DMS79 treated with DMSO at 0.1 percent for 48 hours (cell line): Measurements from ENCODE around the gene TDP2.
"Not testable (repeated sequence)": the region's sequence is repeated elsewhere in the genome, so short reads cannot be mapped to it uniquely, and the experiment has no call there.

Source experiments
- DNase-seq: peaks from one replicate; lab custom pipeline; 2025; lab: John Stamatoyannopoulos, UW

TDP2 gene

GRCh38 chr6:24680582-24680981 lies 13.9 kb upstream of the TDP2 start:
- DNase-seq, result no peak

DNA sequence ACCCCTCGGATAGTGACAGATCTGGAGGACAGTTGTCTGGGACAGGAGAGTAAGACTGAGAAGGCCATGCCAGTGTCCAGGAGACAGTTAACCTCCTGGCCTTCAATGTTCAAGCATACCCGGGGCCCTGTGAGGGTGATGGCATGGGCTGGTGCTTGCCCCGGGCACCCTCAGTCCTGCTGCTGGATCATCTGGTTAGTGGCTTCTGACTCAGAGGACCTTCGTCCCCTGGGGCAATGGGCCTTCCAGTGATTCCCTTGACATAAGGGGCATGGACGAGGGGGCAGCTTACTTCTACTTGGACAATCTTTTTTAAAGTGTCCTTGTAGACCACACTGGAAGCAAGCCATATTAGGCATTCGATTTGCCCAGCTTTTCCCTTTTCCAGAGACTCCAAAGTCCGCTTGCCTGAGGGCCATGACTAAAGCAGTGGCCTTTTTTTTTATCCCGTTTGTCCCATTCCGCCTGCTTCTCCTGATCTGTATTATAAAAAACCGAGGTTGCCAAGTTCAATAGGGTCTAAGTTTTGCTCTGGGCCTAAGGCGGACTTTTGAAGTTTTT lies 12.2 kb upstream of the TDP2 start:
- DNase-seq, result not testable (repeated sequence)

DNA sequence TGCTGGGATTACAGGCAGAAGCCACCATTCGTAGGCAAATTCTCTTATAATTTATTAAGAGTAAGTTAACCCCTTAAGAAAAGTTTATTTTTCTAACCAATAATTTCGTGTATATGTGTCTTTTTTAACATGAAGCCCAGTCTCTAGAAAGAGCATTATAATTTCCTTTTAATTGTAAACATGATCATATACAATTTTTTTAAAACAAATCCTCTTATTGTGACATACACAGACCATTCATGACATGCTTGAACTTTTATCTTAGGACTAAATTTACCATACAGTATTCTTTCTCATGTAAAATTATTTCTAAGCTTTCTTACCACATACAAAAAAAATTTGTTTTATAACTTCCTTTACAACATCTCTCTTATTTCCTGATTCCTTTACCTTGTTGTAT lies 6.9 kb upstream of the TDP2 start:
- DNase-seq, result peak; percentile 13

GRCh38 chr6:24672620-24673182 lies 6.0 kb upstream of the TDP2 start:
- DNase-seq, result no peak

DNA sequence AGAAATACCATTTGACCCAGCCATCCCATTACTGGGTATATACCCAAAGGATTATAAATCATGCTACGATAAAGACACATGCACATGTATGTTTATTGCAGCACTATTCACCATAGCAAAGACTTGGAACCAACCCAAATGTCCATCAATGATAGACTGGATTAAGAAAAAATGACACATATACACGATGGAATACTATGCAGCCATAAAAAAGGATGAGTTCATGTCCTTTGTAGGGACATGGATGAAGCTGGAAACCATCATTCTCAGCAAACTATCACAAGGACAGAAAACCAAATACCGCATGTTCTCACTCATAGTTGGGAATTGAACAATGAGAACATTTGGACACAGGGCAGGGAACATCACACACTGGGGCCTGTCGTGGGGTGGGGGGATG lies 4.4 kb upstream of the TDP2 start:
- DNase-seq, result not testable (repeated sequence)

DNA sequence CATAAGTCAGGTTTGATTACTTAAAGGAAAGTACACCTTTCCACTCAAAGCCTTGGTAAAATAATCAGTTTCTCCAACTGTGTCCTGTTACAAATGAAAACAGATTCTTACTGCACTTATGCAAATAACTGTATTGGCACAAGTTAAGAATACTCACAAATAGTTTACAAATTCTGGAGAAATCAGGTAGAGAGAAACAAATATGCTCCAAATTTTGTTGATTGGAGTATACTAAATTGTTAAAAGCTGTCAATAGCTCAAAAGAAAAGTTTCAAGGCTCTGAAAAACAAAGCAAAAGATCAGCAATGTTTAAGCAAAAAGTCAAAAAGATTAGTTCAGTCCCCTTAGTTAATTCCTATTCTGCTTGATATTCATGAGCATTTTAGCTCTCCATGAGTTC lies 3.8 kb upstream of the TDP2 start:
- DNase-seq, result not testable (repeated sequence)

- no peak for DNase-seq
Measured at GRCh38 chr6:24668997-24669361, 2.3 kb upstream of the TDP2 start.

GRCh38 chr6:24668066-24668996 lies 1.6 kb upstream of the TDP2 start:
- DNase-seq, result not testable (repeated sequence)

DNA sequence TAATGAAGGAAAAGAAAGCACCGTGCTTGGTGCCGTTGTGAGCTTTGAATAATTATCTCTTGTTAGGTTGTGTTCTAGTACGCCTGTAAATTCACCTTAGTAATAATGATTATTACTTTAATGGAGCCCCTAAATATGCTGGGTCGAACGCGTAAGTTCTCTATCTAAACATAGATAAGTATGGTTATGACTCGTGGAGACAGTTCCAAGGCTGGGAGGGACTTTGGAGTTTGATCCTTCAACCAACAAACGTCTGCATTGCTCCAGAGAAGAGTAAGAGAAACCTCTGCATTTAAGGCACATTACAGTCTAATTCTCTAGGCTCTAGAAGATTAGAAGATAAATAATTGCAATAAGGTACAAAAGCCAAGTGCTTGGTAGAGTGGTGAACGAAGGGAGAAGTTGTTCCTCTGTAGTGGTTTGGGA lies 692 bp upstream of the TDP2 start:
- no peak for DNase-seq

DNA sequence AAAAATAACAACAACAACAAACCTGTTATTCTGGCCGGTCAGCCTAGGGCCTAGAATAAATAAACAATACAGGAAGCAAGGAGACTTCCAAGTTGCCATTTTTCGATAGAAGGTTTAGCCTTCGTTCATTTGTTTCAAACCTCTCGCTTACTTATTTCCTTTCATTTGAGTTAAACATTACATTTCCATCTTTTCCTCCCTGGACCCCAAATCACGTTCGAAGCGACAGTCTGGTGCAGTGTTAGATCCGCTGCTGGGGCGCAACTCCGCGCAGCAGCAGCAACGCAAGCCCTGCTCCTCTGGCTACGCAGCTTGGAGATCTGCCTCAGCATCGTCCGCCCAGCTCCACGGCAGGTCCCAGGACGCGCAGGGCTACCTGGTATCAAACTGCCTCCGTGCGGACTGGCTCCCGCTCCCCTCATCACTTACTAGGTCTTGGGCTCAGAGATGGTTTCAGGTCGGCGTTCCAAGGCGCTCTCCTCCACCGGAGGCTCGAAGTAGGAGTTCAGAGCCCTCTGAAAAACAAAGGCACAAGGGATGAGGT lies 530 bp downstream of the TDP2 start:
- DNase-seq, result peak; percentile 48

DNA sequence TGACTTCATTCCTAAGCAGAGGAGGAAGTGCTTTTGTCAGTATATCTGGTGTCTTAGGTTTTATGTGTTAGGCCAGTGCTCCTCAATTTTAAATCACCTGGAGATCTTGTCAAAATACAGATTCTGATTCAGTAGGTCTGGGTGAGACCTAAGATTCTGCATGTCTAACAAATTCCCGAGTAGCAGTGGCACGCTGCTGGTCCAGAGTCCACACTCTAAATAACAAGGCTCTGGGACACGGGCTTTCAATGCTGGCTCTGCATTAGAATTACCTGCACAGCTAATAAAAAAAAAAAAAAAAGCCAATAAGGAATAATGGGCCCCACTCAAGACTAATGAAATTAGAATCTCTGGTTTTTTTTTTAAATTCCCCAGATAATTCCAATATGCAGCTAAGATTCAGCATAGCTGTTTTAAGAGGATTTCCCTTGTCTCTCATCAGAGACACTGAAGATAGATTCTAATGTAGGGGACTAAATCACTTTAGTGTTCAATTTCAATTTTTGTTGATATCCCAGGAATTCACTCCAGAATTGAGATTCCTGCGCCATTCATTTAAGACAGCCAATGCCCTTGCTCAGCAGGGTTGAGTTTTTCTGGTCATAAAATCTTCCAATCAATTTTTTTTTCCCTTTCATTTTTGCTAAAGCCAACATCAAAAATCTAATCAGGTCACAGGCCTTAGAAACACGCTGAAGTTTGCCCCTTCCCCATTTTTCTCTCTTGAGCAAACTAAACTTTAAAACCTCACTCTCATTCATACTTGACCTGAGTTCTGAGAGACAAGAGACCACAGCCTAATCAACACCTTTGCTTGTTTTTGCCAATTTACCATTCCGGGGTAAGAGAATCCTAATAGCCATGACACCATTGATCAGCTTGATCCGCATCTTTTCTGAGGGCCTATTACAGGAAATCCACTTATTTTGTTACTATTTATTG lies 2.4 kb downstream of the TDP2 start:
- DNase-seq, result no peak

DNA sequence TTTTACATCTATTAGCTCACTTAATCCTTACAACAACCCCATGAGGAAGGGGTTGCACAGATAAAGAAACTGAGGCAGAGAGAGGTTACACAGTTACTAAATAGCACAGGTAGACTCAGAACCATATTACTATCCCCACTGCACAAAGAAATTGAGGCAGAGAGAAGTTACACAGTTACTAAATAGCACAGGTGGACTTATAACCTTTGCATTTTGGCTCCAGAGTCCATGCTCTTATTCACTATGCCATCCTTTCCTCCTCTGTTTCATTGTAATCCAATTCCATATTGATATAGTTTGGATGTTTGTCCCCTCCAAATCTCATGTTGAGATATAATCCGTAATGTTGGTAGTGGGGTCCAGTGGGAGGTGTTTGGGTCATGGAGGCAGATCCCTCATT lies 3.5 kb downstream of the TDP2 start:
- DNase-seq, result no peak

GRCh38 chr6:24662236-24662635 lies 4.5 kb downstream of the TDP2 start:
- DNase-seq, result no peak

- not testable (repeated sequence) for DNase-seq
Measured at GRCh38 chr6:24661759-24662158, 4.9 kb downstream of the TDP2 start.

- no peak for DNase-seq
Measured at GRCh38 chr6:24660105-24660504, 6.6 kb downstream of the TDP2 start.

- no peak for DNase-seq
Measured at GRCh38 chr6:24659561-24659960, 7.1 kb downstream of the TDP2 start.

DNA sequence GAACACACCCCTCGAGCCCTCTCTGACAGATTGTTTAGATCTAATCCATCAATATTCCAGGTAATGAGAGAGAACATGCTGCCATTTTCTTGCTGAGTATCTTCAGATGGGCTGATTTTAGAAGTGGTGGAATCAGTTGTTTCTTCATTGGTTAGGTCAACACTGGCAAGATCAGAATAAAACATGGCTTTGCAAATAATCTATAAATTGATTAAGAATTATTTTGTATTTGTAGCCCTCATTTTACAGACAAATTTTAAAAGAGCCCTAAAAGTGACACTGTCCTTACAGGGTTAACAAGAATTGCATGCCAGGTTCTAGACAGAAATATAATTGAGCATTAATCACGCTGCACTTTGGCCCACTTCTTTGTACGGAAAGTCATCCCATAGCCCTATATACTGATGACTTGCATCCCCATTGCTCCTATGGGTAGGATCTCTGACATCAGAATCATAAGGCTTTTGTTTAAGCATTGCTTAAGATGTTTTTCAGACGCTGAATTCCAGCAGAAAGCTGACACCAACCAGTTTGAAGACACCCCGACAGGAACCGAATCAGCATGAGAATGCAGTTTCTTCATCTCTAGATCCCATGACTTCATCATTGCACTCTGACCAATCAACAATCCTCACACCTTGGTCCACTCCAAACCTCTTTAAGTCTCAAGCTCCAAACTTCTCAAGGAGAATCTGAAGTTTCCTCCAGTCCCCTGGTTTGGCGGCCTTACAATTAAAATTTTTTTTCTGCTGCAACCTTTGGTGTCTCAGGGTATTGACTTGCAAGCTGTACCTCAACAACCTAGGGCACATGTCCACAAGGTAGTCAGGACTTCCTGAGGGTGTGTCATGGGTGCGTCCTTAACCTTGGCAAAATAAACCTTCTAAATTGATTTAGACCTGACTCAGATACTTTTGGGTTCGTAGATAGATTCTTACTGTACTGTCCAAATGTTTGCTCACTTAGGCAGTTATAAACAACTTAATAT lies 7.8 kb downstream of the TDP2 start:
- no peak for DNase-seq

DNA sequence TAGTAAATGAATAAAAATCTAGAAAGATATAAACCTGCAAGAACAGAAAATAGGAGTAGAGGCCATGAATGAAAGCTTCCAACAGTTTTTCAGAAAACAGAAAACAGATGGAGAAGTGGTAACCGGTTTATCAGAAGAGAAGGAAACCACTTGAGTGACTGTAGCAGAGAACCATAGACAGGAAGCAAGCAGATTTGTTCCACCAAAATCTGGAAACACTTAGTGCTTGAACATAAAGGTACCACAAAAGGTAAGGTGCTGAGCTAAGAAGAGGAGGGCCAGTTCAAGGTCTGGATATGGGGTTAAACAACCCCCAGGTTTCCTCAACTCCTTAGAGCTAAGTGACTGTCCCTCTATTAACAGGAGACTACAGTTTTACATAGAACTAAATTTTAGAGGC lies 11.5 kb downstream of the TDP2 start:
- no peak for DNase-seq

GRCh38 chr6:24650365-24650764 lies 16.3 kb downstream of the TDP2 start:
- no peak for DNase-seq

GRCh38 chr6:24649691-24650090 lies 17.0 kb downstream of the TDP2 start:
- no peak for DNase-seq

DNA sequence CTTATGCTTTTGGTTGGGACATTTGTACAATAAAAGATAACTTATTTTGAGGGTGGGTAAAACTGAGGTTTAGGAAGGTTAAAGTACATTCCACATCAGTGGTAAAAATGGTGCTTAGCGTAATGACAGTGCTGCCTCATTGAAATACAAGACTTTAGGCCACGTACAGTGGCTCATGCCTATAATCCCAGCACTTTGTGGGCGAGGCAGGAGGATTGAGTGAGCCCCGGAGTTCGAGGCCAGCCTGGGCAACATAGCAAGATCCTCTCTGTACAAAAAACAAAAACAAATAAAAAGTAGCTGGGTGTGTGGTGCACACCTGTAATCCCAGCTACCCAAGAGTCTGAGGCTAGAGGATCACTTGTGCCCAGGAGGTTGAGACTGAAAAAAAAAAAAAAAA lies 18.4 kb downstream of the TDP2 start:
- DNase-seq, result no peak
